ENCODE results near the gene GALR2. TPM values are rescaled to one million over a fixed set of nuclear protein-coding genes. Genes with fewer than 3 reads are reported as not detected.
"Not testable (repeated sequence)": the region's sequence is repeated elsewhere in the genome, so short reads cannot be mapped to it uniquely, and the experiment has no call there.

GALR2 gene
- polyA plus RNA-seq, 1 donor (not counting 4 experiments of a cell fraction or from before 2014, with no cell fraction given), result not detected

DNA sequence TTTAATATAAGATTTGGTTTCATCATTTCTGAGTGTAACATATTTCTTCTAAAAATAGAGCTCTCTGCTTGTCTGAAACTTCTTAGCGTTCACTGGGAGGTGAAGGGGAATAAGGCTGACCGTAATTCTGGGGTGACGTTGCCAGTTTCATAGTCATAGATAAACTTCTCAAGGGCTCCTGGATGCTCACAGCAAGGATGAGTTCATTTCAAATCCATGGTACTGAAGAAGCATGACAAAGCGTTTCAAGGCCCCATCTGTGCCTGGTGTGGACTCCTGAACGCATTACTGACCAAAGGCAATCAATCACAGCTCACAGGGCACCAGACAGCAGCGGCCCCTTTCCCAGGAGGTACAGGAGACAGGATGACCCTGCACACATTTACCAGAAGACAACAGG lies 35.5 kb upstream of the GALR2 start:
- Histone ChIP-seq H3K27me3 (ENCODE audit: control insufficient read depth, extremely low read depth, insufficient read depth, low read length) (no peaks in the 10 kb centered on the region), H3K27ac (ENCODE audit: control insufficient read depth, insufficient read depth, low read length) (no peak overlapping the region), H3K4me1 (ENCODE audit: control insufficient read depth, extremely low read depth, insufficient read depth, low read length) (no peaks in the 10 kb centered on the region), H2AFZ (ENCODE audit: control insufficient read depth, low read length) (no peak overlapping the region), H3K79me2 (ENCODE audit: control insufficient read depth, insufficient read depth, low read length) (no peaks in the 10 kb centered on the region), H3K4me3 (ENCODE audit: control insufficient read depth in 2 of 3, extremely low read depth in 1 of 3, insufficient read depth in 2 of 3, low read depth in 1 of 3, low read length in 3 of 3) (no peak overlapping the region), H3K36me3 (ENCODE audit: control insufficient read depth in 2 of 2, extremely low read depth in 1 of 2, insufficient read depth in 2 of 2, low read length in 2 of 2) (peaks cover 39 to 54% of the 10 kb centered on the region in 2 experiments), H4K20me1 (ENCODE audit: control insufficient read depth, extremely low read depth, insufficient read depth, low read length) (no peaks in the 10 kb centered on the region), H3K9me1 (ENCODE audit: control insufficient read depth, extremely low read depth, insufficient read depth, low read length) (no peaks in the 10 kb centered on the region), H3K9ac (ENCODE audit: control insufficient read depth, extremely low read depth, insufficient read depth, low read length) (no peak overlapping the region), H3K9me3 (ENCODE audit: control insufficient read depth, low read depth, low read length) (no peaks in the 10 kb centered on the region), H3K4me2 (ENCODE audit: control insufficient read depth, extremely low read depth, insufficient read depth, low read depth, low read length) (no peak overlapping the region)
- FAIRE-seq (no peak), DNase-seq (ENCODE audit: low read depth, low spot score) (no peak)
- TF ChIP-seq EZH2 (IDR thresholded peaks at IDR 0.05; ENCODE audit: low read length), result no peak
- TF ChIP-seq CTCF (optimal IDR thresholded peaks at IDR 0.05 in 1 of 3, IDR thresholded peaks at IDR 0.05 in 1 of 3, conservative IDR thresholded peaks at IDR 0.05 in 1 of 3; ENCODE audit: extremely low read depth in 1 of 3, insufficient read depth in 2 of 3, low read length in 3 of 3), result no peak
- dilution Hi-C loops (cut with MboI; ENCODE audit: extremely low pct_ligation_motif_present, low sequenced_read_pairs), result no loop called here

GRCh38 chr17:76040376-76040775 lies 34.2 kb upstream of the GALR2 start:
- FAIRE-seq (no peak), DNase-seq (ENCODE audit: low read depth, low spot score) (no peak)
- dilution Hi-C loops (cut with MboI; ENCODE audit: extremely low pct_ligation_motif_present, low sequenced_read_pairs), result no loop called here
- H2AFZ ChIP-seq (ENCODE audit: control insufficient read depth, low read length), result no peak overlapping the region
- H3K79me2 ChIP-seq (ENCODE audit: control insufficient read depth, insufficient read depth, low read length), result no peaks in the 10 kb centered on the region
- TF ChIP-seq EZH2 (IDR thresholded peaks at IDR 0.05; ENCODE audit: low read length) (no peak), CTCF (optimal IDR thresholded peaks at IDR 0.05 in 1 of 3, IDR thresholded peaks at IDR 0.05 in 1 of 3, conservative IDR thresholded peaks at IDR 0.05 in 1 of 3; ENCODE audit: extremely low read depth in 1 of 3, insufficient read depth in 2 of 3, low read length in 3 of 3) (no peak)
- no peak overlapping the region for H3K9ac ChIP-seq (ENCODE audit: control insufficient read depth, extremely low read depth, insufficient read depth, low read length)
- H3K27ac ChIP-seq (ENCODE audit: control insufficient read depth, insufficient read depth, low read length), result no peak overlapping the region
- H3K9me1 ChIP-seq (ENCODE audit: control insufficient read depth, extremely low read depth, insufficient read depth, low read length), result no peaks in the 10 kb centered on the region
- no peaks in the 10 kb centered on the region for H3K27me3 ChIP-seq (ENCODE audit: control insufficient read depth, extremely low read depth, insufficient read depth, low read length)
- no peaks in the 10 kb centered on the region for H3K9me3 ChIP-seq (ENCODE audit: control insufficient read depth, low read depth, low read length)
- peaks cover 43 to 60% of the 10 kb centered on the region in 2 experiments for H3K36me3 ChIP-seq (ENCODE audit: control insufficient read depth in 2 of 2, extremely low read depth in 1 of 2, insufficient read depth in 2 of 2, low read length in 2 of 2)
- no peak overlapping the region for H3K4me2 ChIP-seq (ENCODE audit: control insufficient read depth, extremely low read depth, insufficient read depth, low read depth, low read length)
- no peak overlapping the region for H3K4me3 ChIP-seq (ENCODE audit: control insufficient read depth in 2 of 3, extremely low read depth in 1 of 3, insufficient read depth in 2 of 3, low read depth in 1 of 3, low read length in 3 of 3)
- H4K20me1 ChIP-seq (ENCODE audit: control insufficient read depth, extremely low read depth, insufficient read depth, low read length), result no peaks in the 10 kb centered on the region
- no peaks in the 10 kb centered on the region for H3K4me1 ChIP-seq (ENCODE audit: control insufficient read depth, extremely low read depth, insufficient read depth, low read length)

- H3K9ac ChIP-seq (ENCODE audit: control insufficient read depth, extremely low read depth, insufficient read depth, low read length); H3K27ac ChIP-seq (ENCODE audit: control insufficient read depth, insufficient read depth, low read length); H3K27me3 ChIP-seq (ENCODE audit: control insufficient read depth, extremely low read depth, insufficient read depth, low read length); H3K4me1 ChIP-seq (ENCODE audit: control insufficient read depth, extremely low read depth, insufficient read depth, low read length); H2AFZ ChIP-seq (ENCODE audit: control insufficient read depth, low read length); H3K9me3 ChIP-seq (ENCODE audit: control insufficient read depth, low read depth, low read length); FAIRE-seq; H3K4me3 ChIP-seq (ENCODE audit: control insufficient read depth in 2 of 3, extremely low read depth in 1 of 3, insufficient read depth in 2 of 3, low read depth in 1 of 3, low read length in 3 of 3); H3K79me2 ChIP-seq (ENCODE audit: control insufficient read depth, insufficient read depth, low read length); DNase-seq (ENCODE audit: low read depth, low spot score); H3K4me2 ChIP-seq (ENCODE audit: control insufficient read depth, extremely low read depth, insufficient read depth, low read depth, low read length); H4K20me1 ChIP-seq (ENCODE audit: control insufficient read depth, extremely low read depth, insufficient read depth, low read length); H3K9me1 ChIP-seq (ENCODE audit: control insufficient read depth, extremely low read depth, insufficient read depth, low read length); dilution Hi-C loops (cut with MboI; ENCODE audit: extremely low pct_ligation_motif_present, low sequenced_read_pairs): not testable (repeated sequence)
- peaks cover 52 to 73% of the 10 kb centered on the region in 2 experiments for H3K36me3 ChIP-seq (ENCODE audit: control insufficient read depth in 2 of 2, extremely low read depth in 1 of 2, insufficient read depth in 2 of 2, low read length in 2 of 2)
Measured at GRCh38 chr17:76042868-76043267, 31.7 kb upstream of the GALR2 start.

GRCh38 chr17:76044475-76045007 lies 30.0 kb upstream of the GALR2 start:
- H3K9me1 ChIP-seq (ENCODE audit: control insufficient read depth, extremely low read depth, insufficient read depth, low read length); H3K9ac ChIP-seq (ENCODE audit: control insufficient read depth, extremely low read depth, insufficient read depth, low read length); H3K27ac ChIP-seq (ENCODE audit: control insufficient read depth, insufficient read depth, low read length); H3K9me3 ChIP-seq (ENCODE audit: control insufficient read depth, low read depth, low read length); H2AFZ ChIP-seq (ENCODE audit: control insufficient read depth, low read length); H3K4me2 ChIP-seq (ENCODE audit: control insufficient read depth, extremely low read depth, insufficient read depth, low read depth, low read length); H3K27me3 ChIP-seq (ENCODE audit: control insufficient read depth, extremely low read depth, insufficient read depth, low read length); H3K4me3 ChIP-seq (ENCODE audit: control insufficient read depth in 2 of 3, extremely low read depth in 1 of 3, insufficient read depth in 2 of 3, low read depth in 1 of 3, low read length in 3 of 3); FAIRE-seq; DNase-seq (ENCODE audit: low read depth, low spot score); H3K4me1 ChIP-seq (ENCODE audit: control insufficient read depth, extremely low read depth, insufficient read depth, low read length); dilution Hi-C loops (cut with MboI; ENCODE audit: extremely low pct_ligation_motif_present, low sequenced_read_pairs); H3K79me2 ChIP-seq (ENCODE audit: control insufficient read depth, insufficient read depth, low read length); H4K20me1 ChIP-seq (ENCODE audit: control insufficient read depth, extremely low read depth, insufficient read depth, low read length): not testable (repeated sequence)
- H3K36me3 ChIP-seq (ENCODE audit: control insufficient read depth in 2 of 2, extremely low read depth in 1 of 2, insufficient read depth in 2 of 2, low read length in 2 of 2), result peaks cover 53 to 77% of the 10 kb centered on the region in 2 experiments
